ENCODE data around the gene ZNF662.

The ZNF662 gene

DNA sequence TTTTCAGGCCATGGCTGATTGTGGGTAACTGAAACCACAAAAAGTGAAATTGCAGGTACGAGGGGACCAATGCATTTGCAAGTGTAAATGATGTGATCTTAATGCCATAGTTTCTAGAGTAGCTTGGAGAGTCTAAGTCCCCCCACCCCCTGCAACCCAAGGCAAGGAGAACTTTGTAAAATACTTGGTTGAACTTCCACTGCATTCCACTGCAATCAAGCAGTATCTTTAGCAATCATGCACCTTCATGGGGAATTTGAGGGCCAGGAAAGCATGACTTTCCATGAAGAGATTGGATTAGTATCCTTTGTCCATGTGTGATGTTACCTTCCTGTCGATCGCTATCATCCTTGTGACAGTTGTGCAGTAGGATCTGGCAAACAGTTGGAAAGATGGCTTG lies 18.9 kb upstream of the ZNF662 start:
- DNase-seq (ENCODE audit: low spot score): no peak

DNA sequence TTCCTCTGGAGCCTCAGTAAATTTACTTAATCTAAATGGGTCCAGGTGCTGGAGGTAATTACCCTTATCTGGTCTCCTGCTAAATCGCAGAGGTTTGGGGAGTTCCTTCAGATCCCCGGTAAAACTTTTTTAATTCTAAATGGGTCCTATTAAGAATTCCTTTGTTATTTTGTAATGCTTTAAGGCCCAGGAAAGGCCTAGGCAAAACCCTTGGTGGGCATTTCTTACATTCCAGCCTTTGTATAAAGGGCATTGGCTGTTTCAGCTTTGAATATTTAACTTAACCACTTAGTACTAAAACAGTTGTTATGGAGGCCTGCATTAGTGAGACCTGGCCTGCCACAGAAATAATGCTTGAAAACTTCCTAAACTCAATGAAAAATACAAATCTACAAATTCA lies 14.9 kb upstream of the ZNF662 start:
- no peak for DNase-seq (ENCODE audit: low spot score)

DNA sequence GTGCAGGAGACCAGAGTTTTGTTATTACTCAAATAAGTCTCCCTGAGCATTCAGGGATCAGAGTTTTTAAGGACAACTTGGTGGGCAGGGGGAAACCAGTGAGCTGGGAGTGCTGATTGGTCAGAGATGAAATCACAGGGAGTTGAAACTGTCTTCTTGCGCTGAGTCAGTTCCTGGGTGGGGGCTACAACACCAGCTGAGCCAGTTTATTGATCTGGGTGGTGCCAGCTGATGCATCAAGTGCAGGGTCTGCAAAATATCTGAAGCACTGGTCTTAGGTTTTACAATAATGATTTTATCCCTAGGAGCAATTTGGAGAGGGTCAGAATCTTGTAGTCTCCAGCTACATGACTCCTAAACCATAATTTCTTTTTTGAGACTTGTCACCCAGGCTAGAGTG lies 13.8 kb upstream of the ZNF662 start:
- no peak for DNase-seq (ENCODE audit: low spot score)

DNA sequence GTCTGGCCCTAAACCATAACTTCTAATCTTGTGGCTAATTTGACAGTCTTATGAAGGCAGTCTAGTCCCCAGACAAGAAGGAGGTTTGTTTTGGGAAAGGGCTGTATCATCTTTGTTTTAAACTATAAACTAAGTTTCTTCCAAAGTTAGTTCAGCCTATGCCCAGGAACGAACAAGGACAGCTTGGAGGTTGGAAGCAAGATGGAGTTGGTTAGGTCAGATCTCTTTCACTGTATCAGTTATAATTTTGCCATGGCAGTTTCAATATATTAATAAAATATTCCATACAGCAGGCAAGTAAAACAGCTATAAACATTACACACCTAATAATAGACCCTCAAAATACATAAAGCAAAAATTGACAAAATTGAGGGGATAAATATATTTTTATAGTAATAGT lies 13.1 kb upstream of the ZNF662 start:
- DNase-seq (ENCODE audit: low spot score): no peak

DNA sequence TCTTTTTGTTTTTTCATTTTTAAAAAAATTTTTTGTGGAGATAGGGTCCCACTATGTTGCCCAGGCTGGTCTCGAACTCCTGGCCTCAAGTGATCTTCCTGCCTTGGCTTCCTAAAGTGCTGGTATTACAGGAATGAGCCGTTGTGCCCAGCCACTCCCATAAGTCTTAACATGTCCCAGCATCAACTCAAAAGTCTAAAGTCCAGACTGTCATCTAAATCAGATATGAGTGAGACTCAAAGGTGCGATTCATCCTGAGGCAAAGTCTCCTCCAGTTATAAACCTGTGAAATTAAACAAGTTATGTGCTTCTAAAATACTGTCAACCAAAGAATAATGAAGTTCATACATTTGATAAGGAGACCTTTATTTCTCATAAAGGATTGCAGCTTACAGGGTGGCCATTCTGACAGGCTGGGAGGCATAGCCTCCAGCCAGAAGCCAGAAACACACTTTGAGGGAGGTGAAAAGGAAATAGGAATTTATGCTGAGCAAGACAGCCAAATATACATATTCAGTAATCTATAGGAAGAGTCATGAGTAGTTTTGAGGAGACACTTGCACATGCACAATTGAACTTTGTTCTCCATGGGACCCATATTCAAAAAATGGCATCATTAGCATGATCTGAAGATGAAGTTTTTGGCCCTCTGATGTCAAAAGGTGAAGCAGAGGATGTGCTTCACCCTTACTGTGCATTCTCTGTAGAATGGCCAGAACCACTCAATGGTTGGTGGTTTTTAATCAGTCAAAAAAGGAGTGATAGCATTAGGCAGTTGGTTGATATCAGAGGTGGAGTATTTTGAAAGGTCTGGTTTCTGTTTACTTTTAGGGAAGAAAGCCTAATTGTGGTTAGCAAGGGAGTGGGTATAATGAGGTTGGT lies 11.0 kb upstream of the ZNF662 start:
- no peak for DNase-seq (ENCODE audit: low spot score)

DNA sequence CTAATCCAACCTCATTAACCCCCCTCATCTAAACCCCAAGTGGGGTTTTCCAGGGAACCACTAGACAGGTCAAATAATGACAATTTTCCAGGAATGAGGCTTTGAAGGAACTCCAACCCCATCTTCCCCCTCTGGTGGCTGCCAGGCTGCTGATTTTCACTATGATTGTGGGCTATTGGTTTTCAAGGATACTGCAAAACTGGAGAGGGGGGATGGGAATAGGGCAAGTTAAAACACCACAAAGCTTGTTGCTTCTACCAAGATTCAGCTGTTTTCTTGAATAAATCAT lies 10.4 kb upstream of the ZNF662 start:
- no peak for DNase-seq (ENCODE audit: low spot score)

DNA sequence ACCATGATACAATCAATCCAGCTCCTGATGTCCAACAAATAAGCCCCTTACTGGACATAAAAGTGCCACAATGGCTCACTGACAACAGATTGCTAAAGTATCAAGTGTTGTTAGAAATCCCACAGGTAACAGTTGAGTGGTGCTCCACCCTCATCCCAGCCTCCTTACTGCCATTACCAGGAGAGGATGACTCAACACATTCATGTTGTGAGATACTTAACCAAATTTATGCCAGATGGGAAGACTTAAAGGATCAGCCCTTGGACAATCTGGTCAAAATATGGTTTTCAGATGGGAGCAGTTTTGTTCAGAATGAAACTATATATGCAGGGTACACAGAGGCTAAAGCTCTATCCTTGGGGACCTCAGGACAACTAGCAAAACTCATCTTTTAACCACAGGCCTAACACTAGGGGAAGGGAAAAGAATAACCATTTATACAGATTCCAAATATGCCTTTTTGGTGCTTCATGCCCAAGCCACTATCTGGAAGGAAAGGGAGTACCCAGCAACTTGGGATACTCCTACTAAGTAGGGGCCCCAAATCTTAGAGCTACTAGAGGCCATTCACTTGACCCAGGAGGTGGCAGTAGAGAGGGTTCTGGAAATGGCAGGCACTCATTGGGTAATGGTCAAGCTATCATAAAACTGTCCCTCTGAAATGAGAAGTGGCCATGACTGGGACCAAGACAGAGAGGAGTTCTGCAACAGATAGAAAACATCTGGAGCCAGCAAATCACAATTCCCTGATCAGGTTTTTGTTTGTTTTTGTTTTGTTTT lies 6.9 kb upstream of the ZNF662 start:
- DNase-seq (ENCODE audit: low spot score): no peak

DNA sequence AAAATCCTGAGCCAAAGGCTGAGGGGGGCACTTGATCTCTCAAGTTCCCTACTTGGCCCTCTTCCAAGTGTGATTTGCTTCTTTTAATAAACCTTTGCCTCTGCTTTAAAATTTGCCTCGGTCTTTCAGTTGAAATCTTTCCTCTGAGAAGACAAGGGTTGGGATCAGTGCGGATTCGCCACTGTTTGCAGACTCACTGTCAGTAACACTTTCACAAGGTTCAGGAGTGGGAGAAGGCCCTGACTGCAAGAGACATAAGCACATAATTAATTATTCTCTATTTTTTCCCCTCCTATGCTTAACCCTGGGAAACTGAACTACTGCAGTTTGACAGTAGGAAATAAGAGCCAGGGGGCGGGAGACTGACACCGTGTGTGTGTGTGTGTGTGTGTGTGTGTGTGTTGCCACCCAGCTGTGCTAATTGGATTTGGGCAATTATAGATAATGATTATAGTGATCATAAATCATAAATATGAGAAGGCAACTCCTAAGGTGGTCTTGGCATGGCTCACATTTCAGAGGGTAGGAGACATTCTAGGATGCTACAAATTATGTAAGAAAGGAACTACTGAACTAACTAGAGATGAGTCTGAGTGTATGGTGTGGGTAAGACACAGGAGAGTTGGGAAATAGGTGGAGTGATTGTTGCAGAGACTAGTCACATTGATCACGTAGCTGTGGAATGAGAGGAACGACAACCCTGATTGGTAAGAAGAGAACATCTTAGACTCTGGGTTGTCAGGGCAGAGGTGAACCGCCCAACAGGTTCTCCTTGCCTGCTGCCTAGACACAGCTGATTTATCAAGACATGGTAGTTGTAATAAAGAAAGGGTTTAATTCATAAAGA lies 5.5 kb upstream of the ZNF662 start:
- no peak for DNase-seq (ENCODE audit: low spot score)

DNA sequence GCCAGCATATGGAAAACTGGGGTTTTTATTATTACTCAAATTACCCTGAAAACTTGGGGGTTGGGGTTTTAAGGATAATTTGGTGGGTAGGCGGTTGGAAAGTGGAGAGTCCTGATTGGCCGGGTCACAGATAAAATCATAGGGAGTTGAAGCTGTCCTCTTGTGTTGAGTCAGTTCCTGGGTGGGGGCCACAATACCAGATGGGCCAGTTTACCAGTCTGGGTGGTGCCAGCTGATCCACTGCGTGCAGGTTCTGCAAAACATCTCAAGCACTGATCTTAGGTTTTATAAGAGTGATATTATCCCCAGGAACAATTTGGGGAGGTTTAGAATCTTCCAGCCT lies 4.9 kb upstream of the ZNF662 start:
- DNase-seq (ENCODE audit: low spot score): no peak

DNA sequence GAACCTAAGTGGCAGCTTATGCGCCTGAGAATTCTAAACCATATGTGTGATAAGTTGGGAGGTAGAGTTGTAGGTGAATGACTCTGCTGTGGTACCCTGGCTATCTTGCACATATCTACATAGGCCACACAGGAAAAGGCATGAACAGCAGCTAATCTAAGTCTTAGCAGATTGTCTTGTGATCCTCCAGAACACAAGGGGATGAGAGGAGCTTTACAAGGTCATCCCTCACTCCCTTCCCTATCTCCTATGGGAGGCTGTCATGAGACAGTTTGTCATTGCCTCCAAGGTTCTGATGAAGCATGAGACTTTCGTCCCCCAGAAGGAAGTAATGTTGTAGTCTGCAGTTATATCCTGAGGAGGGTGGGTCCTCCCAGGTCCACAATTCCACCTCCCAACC lies 3.7 kb upstream of the ZNF662 start:
- no peak for DNase-seq (ENCODE audit: low spot score)

DNA sequence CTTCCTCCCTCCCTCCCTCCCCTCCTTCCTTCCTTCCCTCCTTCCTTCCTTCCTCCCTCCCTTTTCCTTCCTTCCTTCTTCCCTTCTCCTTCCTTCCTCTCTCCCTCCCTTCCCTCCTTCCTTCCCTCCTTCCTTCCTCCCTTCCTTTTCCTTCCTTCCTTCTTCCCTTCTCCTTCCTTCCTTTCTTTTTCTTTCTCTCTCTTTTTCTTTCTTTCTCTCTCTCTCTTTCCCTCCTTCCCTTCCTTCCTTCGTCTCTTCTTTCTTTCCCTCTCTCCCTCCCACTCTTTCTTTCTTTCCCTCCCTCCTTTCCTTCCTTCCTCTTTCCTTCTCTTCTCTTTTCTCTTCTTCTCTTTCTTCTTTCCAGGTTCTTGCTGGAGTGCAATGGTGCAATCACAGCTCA lies 1.9 kb upstream of the ZNF662 start:
- DNase-seq (ENCODE audit: low spot score): no peak

DNA sequence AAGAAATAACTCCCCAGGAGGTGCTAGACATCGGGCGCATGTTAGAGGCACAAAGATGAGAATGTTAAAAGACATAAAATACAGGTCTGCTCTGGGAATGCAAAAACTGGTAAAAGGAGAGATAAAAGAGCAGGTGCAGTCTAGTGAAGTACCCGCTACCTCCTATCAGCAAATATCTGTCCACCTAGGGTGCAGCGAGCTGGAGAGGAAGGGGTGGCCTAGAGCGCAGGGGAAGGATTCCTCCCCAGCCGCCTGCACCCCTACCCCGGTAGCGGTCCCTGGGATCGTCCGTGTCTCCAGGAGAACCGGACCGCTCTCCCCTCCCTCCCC lies 237 bp upstream of the ZNF662 start:
- DNase-seq (ENCODE audit: low spot score): no peak

DNA sequence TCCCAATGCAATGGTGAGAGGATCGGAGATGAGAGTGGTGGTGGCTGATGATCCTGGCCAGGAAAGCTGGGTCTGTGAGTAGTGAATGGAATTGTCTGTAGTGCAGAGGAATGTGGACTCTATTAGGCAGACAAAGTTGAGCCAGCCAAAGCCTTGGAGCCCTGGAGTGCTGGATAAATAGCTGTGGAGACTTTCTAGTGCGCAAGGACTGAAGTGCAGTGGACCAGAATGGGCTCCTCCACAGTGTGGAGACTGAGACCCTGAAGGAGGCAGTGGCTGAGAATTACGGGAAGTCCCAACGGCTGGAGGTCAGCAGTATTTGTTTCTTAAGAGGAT lies 874 bp downstream of the ZNF662 start:
- no peak for DNase-seq (ENCODE audit: low spot score)

DNA sequence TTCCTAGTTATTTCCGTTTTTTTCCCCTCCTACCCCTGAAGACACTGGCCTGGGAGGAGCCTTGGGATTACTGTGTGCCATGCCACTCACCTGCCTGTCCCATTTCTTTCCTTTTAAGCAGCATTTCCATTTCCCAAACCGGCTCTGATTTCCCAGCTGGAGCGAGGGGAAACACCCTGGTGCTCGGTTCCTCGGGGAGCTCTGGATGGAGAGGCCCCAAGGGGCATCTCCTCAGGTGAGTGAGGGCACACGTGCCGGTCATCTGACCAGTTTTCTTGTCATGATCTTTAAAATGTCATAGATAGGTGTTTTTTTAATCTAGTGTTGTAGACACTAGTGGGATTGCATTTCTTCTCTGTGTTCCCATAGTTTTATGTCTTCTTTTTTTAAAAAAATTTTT lies 2.7 kb downstream of the ZNF662 start:
- DNase-seq (ENCODE audit: low spot score): no peak

DNA sequence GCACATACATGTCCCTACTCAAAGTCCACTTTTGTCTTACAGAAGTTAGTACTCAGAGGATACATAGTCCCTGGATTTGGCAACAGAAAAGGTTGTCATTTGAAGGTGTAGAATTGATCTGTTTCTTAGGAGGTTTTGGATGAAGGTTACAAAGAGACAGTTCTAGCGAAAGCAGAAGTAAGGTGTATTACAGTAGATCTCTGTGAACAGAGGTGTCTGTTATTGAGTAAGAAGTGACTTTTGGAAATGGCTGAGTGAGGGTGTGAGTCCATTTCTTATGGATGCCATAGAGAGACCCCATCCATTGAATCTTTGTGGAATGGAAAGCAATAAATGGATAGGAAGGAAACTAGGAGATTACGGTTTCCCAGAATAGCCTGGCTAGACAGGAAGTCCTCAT lies 5.6 kb downstream of the ZNF662 start:
- no peak for DNase-seq (ENCODE audit: low spot score)

DNA sequence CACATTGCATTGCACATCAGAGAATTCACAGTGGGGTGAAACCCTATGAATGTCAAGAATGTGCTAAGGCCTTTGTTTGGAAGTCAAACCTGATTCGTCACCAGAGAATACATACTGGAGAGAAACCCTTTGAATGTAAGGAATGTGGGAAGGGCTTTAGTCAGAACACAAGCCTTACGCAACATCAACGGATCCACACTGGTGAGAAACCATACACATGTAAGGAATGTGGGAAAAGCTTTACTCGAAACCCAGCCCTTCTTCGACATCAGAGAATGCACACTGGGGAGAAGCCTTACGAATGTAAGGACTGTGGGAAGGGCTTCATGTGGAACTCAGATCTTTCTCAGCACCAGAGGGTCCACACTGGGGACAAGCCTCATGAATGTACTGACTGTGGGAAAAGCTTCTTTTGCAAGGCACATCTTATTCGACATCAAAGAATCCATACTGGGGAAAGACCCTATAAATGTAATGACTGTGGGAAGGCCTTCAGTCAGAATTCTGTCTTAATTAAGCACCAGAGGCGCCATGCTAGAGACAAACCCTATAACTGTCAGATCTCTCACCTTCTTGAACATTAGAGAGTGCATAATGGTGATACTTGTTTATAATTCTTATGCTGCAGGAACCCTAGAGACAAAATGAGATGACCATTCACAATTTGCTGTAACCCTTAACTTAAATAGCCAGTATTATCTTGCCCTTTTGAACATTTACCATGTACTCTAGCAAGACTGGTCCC lies 9.0 kb downstream of the ZNF662 start:
- DNase-seq (ENCODE audit: low spot score): no peak

DNA sequence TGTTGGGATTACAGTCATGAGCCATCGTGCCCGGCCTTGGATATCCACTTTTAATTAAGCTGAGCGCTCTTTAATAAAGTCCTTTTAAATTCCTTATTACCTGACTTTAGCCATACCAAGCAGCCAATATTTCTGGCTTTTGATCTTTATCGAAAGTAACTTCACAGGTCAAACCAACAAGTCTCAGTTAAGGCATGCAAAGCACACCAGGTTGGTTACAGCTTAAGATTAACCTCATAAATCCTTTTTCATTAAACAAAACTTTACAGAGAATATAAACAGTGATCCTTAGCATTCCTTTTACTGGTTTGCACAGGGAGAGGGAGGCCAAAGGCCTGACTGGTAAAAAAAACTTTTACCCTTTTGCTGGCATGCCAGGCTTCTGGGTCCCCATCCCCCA lies 17.7 kb downstream of the ZNF662 start:
- no peak for DNase-seq (ENCODE audit: low spot score)

DNA sequence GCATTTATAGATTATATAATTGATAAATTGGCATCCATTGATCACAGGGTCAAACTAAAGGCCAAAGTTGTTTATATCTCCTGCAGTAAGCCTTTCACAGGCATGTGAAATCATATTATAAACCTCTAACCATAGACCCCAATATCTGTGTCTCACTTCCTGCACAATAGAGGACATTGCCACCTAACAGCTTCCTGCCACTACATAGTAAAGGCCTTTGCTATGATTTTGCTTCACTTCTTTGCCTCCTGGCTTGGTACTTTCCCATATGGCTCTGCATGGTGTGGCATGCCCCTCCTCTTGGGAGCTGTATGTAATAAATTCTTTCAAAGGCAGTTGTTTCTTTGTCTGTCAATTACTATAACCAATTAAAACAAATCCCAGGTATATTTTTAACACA lies 20.4 kb downstream of the ZNF662 start:
- no peak for DNase-seq (ENCODE audit: low spot score)

DNA sequence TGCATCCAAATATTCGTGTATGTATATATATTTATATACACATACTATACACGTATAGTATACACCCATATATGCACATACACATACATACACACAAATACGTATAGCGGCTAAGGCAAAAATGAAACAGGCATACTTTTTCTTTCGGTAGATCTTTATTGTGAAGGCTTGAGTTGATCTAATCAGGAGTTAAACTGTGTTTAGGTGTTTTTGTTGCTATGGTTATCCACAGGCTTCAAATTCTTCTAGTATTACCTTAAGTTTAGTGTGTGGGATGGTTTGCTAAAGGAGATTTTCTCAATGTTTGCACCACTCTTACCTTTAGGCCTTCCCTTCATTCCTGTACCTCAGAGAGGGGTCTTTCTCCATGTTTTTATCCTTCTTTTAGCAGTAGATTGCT lies 28.2 kb downstream of the ZNF662 start:
- DNase-seq (ENCODE audit: low spot score): no peak

DNA sequence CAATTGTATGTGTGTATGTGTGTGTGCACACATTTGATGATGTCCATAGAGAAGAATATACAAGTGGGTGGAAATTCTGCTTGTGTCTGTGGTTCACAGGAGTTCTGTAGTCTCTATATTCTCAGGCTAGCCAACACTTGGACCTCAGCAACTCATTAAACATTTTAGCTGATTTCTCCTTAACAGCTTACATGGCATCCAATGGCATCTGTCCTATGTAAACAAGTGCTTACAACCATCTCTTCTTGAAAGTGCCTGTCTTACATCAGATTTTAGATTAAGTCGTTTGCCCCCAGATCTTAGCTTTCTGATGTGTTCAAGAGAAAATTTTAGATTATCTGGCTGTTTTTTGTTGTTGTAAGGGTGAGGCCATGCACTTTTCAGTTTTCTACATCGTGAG lies 29.0 kb downstream of the ZNF662 start:
- no peak for DNase-seq (ENCODE audit: low spot score)

DNA sequence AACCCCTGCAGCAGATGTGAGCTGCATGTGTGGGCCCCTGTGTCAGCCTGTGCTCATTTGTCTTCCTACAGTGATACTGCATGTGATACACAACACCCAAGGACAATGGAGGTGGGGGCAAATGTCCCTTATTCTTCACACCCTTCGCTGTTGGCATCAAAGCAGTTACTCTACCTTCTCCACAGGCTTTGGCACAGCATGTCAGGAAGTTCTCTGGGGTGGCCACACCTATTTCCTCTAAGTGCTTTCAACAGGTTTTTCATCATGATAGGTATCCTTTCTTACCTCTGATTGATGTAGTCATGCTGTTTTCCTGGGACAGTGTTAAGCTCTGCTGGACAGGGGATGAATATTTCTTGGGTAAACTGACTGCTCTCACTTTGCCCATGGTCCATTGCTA lies 29.5 kb downstream of the ZNF662 start:
- DNase-seq (ENCODE audit: low spot score): no peak

DNA sequence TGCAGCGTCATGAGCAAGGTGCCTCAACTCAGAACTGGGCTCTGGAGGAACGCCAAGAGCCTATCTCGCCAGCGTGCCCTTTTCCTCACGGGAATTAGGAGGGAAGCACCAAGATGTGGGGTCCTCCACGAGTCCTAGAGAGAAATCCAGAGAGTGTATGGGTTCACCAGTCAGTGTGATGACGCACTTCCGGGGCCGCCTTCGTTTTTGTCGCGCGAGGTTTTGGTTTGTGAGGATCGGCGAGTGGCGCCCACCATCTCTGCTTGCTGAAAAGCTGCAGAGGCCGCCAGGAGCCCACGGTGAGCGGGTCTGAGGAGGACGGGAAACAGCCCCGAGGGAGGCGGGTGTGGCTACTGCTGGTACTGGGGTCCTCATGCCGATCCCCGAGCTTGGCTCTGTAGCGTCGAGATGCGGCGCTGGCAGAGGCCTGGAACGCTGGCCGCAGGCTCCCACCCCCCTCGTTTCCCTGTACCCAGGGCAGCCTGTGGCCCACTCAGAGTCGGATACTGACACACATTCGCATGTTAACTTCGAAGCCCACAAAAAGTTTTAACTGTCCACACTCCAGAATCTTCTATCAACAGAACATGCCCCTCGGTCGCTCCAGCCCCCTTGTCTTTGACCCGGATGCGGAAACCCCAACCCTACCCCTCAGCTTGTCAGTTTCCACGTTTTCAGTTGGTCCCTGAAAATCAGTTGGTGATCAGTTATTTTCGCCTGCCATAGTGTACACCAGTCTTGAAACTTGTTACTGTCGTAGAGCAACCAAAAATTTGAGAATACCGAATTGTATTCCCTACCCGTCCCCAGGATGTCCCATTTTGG lies 30.4 kb downstream of the ZNF662 start:
- no peak for DNase-seq (ENCODE audit: low spot score)

Measured in ecto neural progenitor cell (in vitro differentiated cells).